Parathyroid adenoma (tissue), 2 donors: ENCODE data around the gene CACNA1C.

Experiments
- H2AFZ ChIP-seq: fragments of 300-600 bp; sonication (generic); one replicate; pipeline ENCODE4 v1.7.0; 2017; ENCODE audit warnings: antibody characterized with exemption, mild to moderate bottlenecking
- H3K27ac ChIP-seq: fragments of 300-600 bp; sonication (generic); one replicate; pipeline ENCODE4 v1.7.0; 2017
- H3K27me3 ChIP-seq: fragments of 300-600 bp; sonication (generic); one replicate; pipeline ENCODE4 v1.7.0; 2017; ENCODE audit warnings: low read length; ENCODE audit not compliant: control insufficient read depth, insufficient read depth
- H3K36me3 ChIP-seq: fragments of 300-600 bp; sonication (generic); one replicate; pipeline ENCODE4 v1.7.0; 2017; ENCODE audit warnings: low read length; ENCODE audit not compliant: control insufficient read depth, insufficient read depth
- H3K4me1 ChIP-seq: fragments of 300-600 bp; sonication (generic); one replicate; pipeline ENCODE4 v1.7.0; 2017; ENCODE audit warnings: control low read depth
- H3K4me2 ChIP-seq: fragments of 300-600 bp; sonication (generic); one replicate; pipeline ENCODE4 v1.7.0; 2017; ENCODE audit warnings: low read length
- H3K4me3 ChIP-seq: fragments of 300-600 bp; sonication (generic); one replicate; pipeline ENCODE4 v1.7.0; 2017; ENCODE audit warnings: low read depth, low read length
- H3K79me2 ChIP-seq: fragments of 300-600 bp; sonication (generic); one replicate; pipeline ENCODE4 v1.7.0; 2017; ENCODE audit warnings: control low read depth
- H3K9ac ChIP-seq: fragments of 300-600 bp; sonication (generic); one replicate; pipeline ENCODE4 v1.7.0; 2017; ENCODE audit warnings: mild to moderate bottlenecking
- H3K9me3 ChIP-seq: fragments of 300-600 bp; sonication (generic); one replicate; pipeline ENCODE4 v1.7.0; 2017; ENCODE audit warnings: low read length; ENCODE audit not compliant: control insufficient read depth
- CTCF ChIP-seq: fragments of 300-600 bp; sonication (generic); IDR thresholded peaks from one replicate; pipeline ENCODE4 v1.7.0; 2017; ENCODE audit warnings: antibody characterized with exemption, mild to moderate bottlenecking
- donor health status: primary hyperparathyroidism.

The CACNA1C gene

GRCh38 chr12:2268471-2269286, 215.9 kb downstream of the CACNA1C start:
- no peaks in the 10 kb centered on the region for H3K79me2 ChIP-seq
- no peak overlapping the region for H3K27ac ChIP-seq
- no peak overlapping the region for H3K4me3 ChIP-seq
- no peaks in the 10 kb centered on the region for H3K36me3 ChIP-seq
- no peak for TF ChIP-seq CTCF
- H3K9ac ChIP-seq: no peak overlapping the region
- H3K27me3 ChIP-seq: no peaks in the 10 kb centered on the region
- no peak overlapping the region for H2AFZ ChIP-seq
- H3K9me3 ChIP-seq: no peaks in the 10 kb centered on the region
- H3K4me2 ChIP-seq: no peak overlapping the region
- no peaks in the 10 kb centered on the region for H3K4me1 ChIP-seq

GRCh38 chr12:2270846-2271245, 218.1 kb downstream of the CACNA1C start:
- Histone ChIP-seq H3K79me2 (no peaks in the 10 kb centered on the region), H3K4me2 (no peak overlapping the region), H3K36me3 (no peaks in the 10 kb centered on the region), H3K4me1 (no peaks in the 10 kb centered on the region), H3K9me3 (no peaks in the 10 kb centered on the region), H3K27ac (no peak overlapping the region), H3K27me3 (no peaks in the 10 kb centered on the region), H3K4me3 (no peak overlapping the region), H3K9ac (no peak overlapping the region), H2AFZ (no peak overlapping the region)
- TF ChIP-seq CTCF: no peak

GRCh38 chr12:2271961-2272360, 219.2 kb downstream of the CACNA1C start:
- no peaks in the 10 kb centered on the region for H3K9me3 ChIP-seq
- TF ChIP-seq CTCF: no peak
- no peaks in the 10 kb centered on the region for H3K4me1 ChIP-seq
- H3K79me2 ChIP-seq: no peaks in the 10 kb centered on the region
- no peaks in the 10 kb centered on the region for H3K36me3 ChIP-seq
- H3K9ac ChIP-seq: no peak overlapping the region
- no peak overlapping the region for H2AFZ ChIP-seq
- no peak overlapping the region for H3K4me2 ChIP-seq
- no peak overlapping the region for H3K27ac ChIP-seq
- H3K4me3 ChIP-seq: no peak overlapping the region
- H3K27me3 ChIP-seq: no peaks in the 10 kb centered on the region

- Histone ChIP-seq H3K79me2 (no peaks in the 10 kb centered on the region), H3K9me3 (no peaks in the 10 kb centered on the region), H3K4me1 (no peaks in the 10 kb centered on the region), H2AFZ (no peak overlapping the region), H3K36me3 (no peaks in the 10 kb centered on the region), H3K4me3 (no peak overlapping the region), H3K27ac (no peak overlapping the region), H3K9ac (no peak overlapping the region), H3K27me3 (no peaks in the 10 kb centered on the region), H3K4me2 (no peak overlapping the region)
- no peak for TF ChIP-seq CTCF
These were observed 220.5 kb downstream of the CACNA1C start for GRCh38 chr12:2273288-2273687.

- H3K27ac ChIP-seq: no peak overlapping the region
These were observed 221.0 kb downstream of the CACNA1C start for GRCh38 chr12:2273751-2274150.

More at GRCh38 chr12:2273751-2274150, 221.0 kb downstream of the CACNA1C start:
- H3K4me3 ChIP-seq: no peak overlapping the region
- H3K36me3 ChIP-seq: no peaks in the 10 kb centered on the region
- H3K4me2 ChIP-seq: no peak overlapping the region
- no peaks in the 10 kb centered on the region for H3K4me1 ChIP-seq
- H2AFZ ChIP-seq: no peak overlapping the region
- no peaks in the 10 kb centered on the region for H3K27me3 ChIP-seq
- TF ChIP-seq CTCF: no peak
- H3K9ac ChIP-seq: no peak overlapping the region
- no peaks in the 10 kb centered on the region for H3K79me2 ChIP-seq
- H3K9me3 ChIP-seq: no peaks in the 10 kb centered on the region
